ENCODE results near the gene NFATC4.

DNA sequence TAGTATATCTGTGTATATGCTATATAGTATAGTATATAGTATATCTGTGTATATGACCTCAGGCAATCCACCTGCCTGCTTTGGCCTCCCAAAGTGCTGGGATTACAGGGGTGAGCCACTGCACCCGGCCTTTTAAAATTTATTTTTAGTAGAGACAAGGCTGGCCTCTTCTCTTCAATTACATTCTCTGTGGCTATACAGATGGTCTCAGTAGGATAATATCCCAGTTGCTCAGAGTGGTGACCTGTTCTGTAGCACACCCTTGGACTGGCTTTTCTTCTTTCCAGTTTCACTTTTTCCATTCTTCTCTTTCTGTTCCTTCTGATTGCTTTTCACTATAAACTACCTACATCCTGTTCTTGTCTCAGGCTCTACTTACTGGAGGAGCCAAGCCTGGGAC, 3.1 kb upstream of the NFATC4 start:
- no peak for TF ChIP-seq EZH2 (IDR thresholded peaks at IDR 0.05; ENCODE audit: borderline replicate concordance, low read depth, low read length, severe bottlenecking)
- TF ChIP-seq, protein P1, sequence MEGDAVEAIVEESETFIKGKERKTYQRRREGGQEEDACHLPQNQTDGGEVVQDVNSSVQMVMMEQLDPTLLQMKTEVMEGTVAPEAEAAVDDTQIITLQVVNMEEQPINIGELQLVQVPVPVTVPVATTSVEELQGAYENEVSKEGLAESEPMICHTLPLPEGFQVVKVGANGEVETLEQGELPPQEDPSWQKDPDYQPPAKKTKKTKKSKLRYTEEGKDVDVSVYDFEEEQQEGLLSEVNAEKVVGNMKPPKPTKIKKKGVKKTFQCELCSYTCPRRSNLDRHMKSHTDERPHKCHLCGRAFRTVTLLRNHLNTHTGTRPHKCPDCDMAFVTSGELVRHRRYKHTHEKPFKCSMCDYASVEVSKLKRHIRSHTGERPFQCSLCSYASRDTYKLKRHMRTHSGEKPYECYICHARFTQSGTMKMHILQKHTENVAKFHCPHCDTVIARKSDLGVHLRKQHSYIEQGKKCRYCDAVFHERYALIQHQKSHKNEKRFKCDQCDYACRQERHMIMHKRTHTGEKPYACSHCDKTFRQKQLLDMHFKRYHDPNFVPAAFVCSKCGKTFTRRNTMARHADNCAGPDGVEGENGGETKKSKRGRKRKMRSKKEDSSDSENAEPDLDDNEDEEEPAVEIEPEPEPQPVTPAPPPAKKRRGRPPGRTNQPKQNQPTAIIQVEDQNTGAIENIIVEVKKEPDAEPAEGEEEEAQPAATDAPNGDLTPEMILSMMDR (IDR thresholded peaks at IDR 0.05; ENCODE audit: borderline replicate concordance, extremely low read depth, low read length, poor library complexity, severe bottlenecking): no peak

All from DND-41 (cell line).